Ureter (tissue), 1 donor: ENCODE data around the gene ECT2. TPM values are rescaled to one million over a fixed set of nuclear protein-coding genes. Genes with fewer than 3 reads are reported as not detected.
"Not testable (repeated sequence)": the region's sequence is repeated elsewhere in the genome, so short reads cannot be mapped to it uniquely, and the experiment has no call there.

ENCODE experiments used
- DNase-seq: peaks from one replicate; pipeline ENCODE4 v3.0.0-alpha.2; 2020; ENCODE audit warnings: low spot score
- total RNA-seq: library from RNA; stranded (reverse); gene quantifications from one replicate; pipeline ENCODE4 v1.2.4, GENCODE V29; 2023
- donor health status: DM: yes; HTN: yes; CAD: no.

ECT2 gene
- total RNA-seq, 1 donor from 2014 or later: 9.0 TPM

- DNase-seq: no peak
Measured at GRCh38 chr3:172859041-172859440, 108.5 kb downstream of the ECT2 start.

- DNase-seq: not testable (repeated sequence)
Measured at GRCh38 chr3:172866726-172867350, 116.3 kb downstream of the ECT2 start.

GRCh38 chr3:172868582-172869200 is 118.2 kb downstream of the ECT2 start:
- no peak for DNase-seq

GRCh38 chr3:172869368-172869771 is 118.8 kb downstream of the ECT2 start:
- DNase-seq: no peak

GRCh38 chr3:172869784-172870518 is 119.4 kb downstream of the ECT2 start:
- DNase-seq: no peak

Other genes starting within 250 kb of the ECT2 start
- 44.1 TPM for gene TNFSF10, start 227.3 kb upstream of the ECT2 start, total RNA-seq
- gene NCEH1, start 39.7 kb upstream of the ECT2 start, total RNA-seq: 20.7 TPM